WERI-Rb-1 (cell line): ENCODE measurements around the gene IQGAP2.

Experiments
- DNase-seq: peaks from one replicate; pipeline ENCODE4 v3.0.0-alpha.2; 2020
- H3K27ac ChIP-seq: fragments of 250-450 bp; sonication (Bioruptor Pico); 2 replicates; pipeline ENCODE4 v1.5.1; 2020; ENCODE audit warnings: mild to moderate bottlenecking, moderate library complexity
- H3K27me3 ChIP-seq: fragments of 250-450 bp; sonication (Bioruptor Pico); 2 replicates; pipeline ENCODE4 v1.5.1; 2021; ENCODE audit warnings: mild to moderate bottlenecking, low read depth, moderate library complexity; ENCODE audit not compliant: insufficient read depth, severe bottlenecking
- H3K36me3 ChIP-seq: fragments of 250-450 bp; sonication (Bioruptor Pico); 2 replicates; pipeline ENCODE4 v1.5.1; 2020; ENCODE audit warnings: mild to moderate bottlenecking, moderate library complexity
- H3K4me3 ChIP-seq: 2 replicates; pipeline ENCODE4 v1.5.1; 2011; ENCODE audit warnings: low read depth, mild to moderate bottlenecking, control low read depth, low read length
- H3K9me3 ChIP-seq: fragments of 250-450 bp; sonication (Bioruptor Pico); 2 replicates; pipeline ENCODE4 v1.5.1; 2021; ENCODE audit warnings: mild to moderate bottlenecking, moderate library complexity; ENCODE audit not compliant: severe bottlenecking
- TF ChIP-seq, protein P1 (sequence below): IDR thresholded peaks from 2 replicates; pipeline ENCODE4 v1.5.1; 2011; ENCODE audit warnings: low read depth, mild to moderate bottlenecking, control low read depth, inconsistent platforms, low read length

IQGAP2 gene

DNA sequence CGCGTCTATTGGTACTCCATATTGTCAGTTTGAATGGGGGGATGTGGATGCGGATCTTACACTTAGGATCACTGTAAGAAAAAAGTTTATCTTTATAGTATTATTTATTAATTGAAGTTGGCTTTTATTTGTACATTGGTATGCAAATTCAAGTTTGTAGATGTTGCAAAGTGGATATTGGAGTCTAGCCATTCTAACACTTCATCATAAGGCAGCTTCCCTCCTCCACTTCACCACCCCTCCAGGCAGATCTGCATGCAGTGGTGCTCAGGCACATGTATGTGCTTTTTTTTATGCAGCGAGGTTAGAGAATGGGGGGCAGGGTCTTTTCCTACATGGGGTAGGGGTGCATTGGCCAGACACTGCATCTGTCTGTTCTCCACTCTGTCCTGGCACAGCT lies 84.3 kb downstream of the IQGAP2 start:
- no peak for DNase-seq
- Histone ChIP-seq H3K36me3 (no peaks in the 10 kb centered on the region), H3K9me3 (no peaks in the 10 kb centered on the region), H3K27ac (peak overlapping the region; percentile 81), H3K27me3 (no peaks in the 10 kb centered on the region), H3K4me3 (no peak overlapping the region)
- TF ChIP-seq, protein P1, sequence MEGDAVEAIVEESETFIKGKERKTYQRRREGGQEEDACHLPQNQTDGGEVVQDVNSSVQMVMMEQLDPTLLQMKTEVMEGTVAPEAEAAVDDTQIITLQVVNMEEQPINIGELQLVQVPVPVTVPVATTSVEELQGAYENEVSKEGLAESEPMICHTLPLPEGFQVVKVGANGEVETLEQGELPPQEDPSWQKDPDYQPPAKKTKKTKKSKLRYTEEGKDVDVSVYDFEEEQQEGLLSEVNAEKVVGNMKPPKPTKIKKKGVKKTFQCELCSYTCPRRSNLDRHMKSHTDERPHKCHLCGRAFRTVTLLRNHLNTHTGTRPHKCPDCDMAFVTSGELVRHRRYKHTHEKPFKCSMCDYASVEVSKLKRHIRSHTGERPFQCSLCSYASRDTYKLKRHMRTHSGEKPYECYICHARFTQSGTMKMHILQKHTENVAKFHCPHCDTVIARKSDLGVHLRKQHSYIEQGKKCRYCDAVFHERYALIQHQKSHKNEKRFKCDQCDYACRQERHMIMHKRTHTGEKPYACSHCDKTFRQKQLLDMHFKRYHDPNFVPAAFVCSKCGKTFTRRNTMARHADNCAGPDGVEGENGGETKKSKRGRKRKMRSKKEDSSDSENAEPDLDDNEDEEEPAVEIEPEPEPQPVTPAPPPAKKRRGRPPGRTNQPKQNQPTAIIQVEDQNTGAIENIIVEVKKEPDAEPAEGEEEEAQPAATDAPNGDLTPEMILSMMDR: no peak

DNA sequence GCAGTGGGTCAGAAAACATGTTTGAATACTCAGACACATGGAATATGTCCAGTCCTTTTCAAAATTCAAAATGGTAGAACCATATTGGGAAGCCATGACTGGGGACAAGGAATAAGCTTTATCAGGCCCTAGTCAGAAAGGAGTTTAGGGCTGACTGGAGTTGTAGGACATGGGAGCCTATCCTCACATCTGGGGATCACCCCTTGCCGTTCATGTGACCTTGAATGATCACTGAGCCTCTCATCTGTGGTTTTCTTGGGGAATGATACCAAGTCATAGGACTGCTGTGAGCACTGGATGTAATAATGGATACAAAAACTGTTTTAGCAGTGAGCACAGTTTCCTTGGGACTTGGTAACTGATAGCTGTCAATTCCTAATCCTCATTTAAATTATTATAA lies 84.7 kb downstream of the IQGAP2 start:
- Histone ChIP-seq H3K4me3 (no peak overlapping the region), H3K36me3 (no peaks in the 10 kb centered on the region), H3K9me3 (no peaks in the 10 kb centered on the region), H3K27me3 (no peaks in the 10 kb centered on the region), H3K27ac (peak overlapping the region; percentile 81)
- TF ChIP-seq, protein P1: no peak
- DNase-seq: peak; percentile 22

DNA sequence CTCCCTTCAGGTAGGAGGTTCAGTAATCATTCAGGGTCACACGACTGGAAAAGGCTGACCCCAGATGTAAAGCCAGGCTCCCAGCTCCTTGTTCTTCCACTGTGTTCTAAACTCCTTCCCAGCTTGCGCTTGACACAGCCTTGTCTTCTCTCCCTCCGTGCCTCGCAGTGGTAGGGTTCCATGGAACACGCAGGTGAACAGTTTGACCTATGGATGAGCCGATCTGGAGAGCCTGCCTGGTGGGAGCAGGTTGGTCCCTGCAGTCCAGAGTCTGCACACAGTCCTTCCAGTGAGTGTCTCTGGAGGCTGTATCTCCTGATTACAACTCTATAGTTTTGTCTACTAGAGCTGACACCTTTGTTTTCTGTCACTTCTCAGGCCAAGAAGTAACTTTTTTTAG lies 85.9 kb downstream of the IQGAP2 start:
- TF ChIP-seq, protein P1: no peak
- Histone ChIP-seq H3K9me3 (no peaks in the 10 kb centered on the region), H3K36me3 (no peaks in the 10 kb centered on the region), H3K27me3 (no peaks in the 10 kb centered on the region), H3K27ac (peak overlapping the region; percentile 81), H3K4me3 (peak overlapping the region; percentile 36)
- no peak for DNase-seq

DNA sequence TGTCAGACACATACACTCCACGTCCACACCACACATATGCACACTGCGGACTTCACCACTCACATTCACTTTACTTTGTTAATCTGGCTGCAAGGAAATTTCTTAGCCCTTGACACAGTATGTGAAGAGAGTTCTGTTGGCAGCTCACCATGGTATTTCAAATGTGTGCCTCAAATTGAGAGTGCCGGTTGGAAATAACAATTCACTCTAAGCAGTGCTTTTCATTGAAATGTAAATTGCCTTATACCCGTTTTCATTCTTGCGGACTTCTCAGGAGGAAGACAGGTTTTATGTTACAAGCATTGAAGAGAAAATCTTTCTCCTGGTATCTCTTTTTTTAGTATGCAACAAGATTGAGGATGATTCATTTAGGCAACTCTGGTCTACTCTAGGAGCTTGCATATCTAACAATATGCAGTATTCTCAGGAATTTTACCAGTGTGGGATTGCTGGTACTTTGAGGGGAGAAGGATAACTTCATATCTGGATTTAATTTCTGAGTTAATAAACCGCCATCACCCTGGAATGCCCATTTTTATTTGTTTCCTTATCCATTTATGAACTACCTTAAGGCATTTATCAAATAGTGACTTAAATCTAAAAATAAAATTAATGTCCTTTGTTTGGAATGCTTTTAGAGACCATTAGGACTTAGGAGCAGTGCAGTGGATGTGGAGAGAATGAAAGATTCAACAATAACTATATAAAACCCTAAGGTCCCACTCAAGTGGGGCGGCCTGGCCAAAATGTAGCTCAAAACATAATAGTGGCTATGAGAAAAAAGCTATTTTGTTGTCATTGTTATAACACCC lies 87.0 kb downstream of the IQGAP2 start:
- Histone ChIP-seq H3K4me3 (no peak overlapping the region), H3K36me3 (no peaks in the 10 kb centered on the region), H3K27ac (peak overlapping the region; percentile 81; the same call in 1 of the 2 replicates), H3K27me3 (no peaks in the 10 kb centered on the region), H3K9me3 (no peaks in the 10 kb centered on the region)
- no peak for DNase-seq
- TF ChIP-seq, protein P1: no peak

GRCh38 chr5:76490960-76491359 lies 87.9 kb downstream of the IQGAP2 start:
- Histone ChIP-seq H3K36me3 (no peaks in the 10 kb centered on the region), H3K27me3 (no peaks in the 10 kb centered on the region), H3K9me3 (no peaks in the 10 kb centered on the region), H3K27ac (no peak overlapping the region), H3K4me3 (no peak overlapping the region)
- TF ChIP-seq, protein P1: no peak
- no peak for DNase-seq

GRCh38 chr5:76492819-76493189 lies 89.7 kb downstream of the IQGAP2 start:
- no peak for DNase-seq
- Histone ChIP-seq H3K36me3 (no peaks in the 10 kb centered on the region), H3K9me3 (no peaks in the 10 kb centered on the region), H3K4me3 (no peak overlapping the region), H3K27me3 (no peaks in the 10 kb centered on the region), H3K27ac (no peak overlapping the region)
- TF ChIP-seq, protein P1: no peak
